Panc1 (cell line): ENCODE results near the gene COL16A1. TPM values are rescaled to one million over a fixed set of nuclear protein-coding genes. Genes with fewer than 3 reads are reported as not detected.
A peak's percentile ranks its signal among the peaks of the same experiment; 100 is the strongest.

Source experiments
- ATAC-seq: fragments of 200-7000 bp; cut with Tn5 transposase; 2 replicates; pipeline ENCODE4 v1.9.1; 2020; ENCODE audit warnings: mild to moderate bottlenecking, moderate library complexity
- BruUV-seq: library from RNA; stranded (reverse); fragments of 400-500 nt; replicated peaks from 2 replicates; lab custom pipeline; 2021; lab: Mats Ljungman, UMichigan
- CTCF ChIA-PET: fragments of 300-600 bp; sonication (Branson Sonifier 250); formaldehyde crosslinking; loops from one replicate; lab custom pipeline; 2022; ENCODE audit warnings: antibody characterized with exemption; lab: Charles Lee
- POLR2A ChIA-PET: fragments of 300-600 bp; sonication (Branson Sonifier 250); formaldehyde crosslinking; loops from one replicate; lab custom pipeline; 2022; ENCODE audit warnings: antibody characterized with exemption; lab: Charles Lee
- DNase-seq: peaks from one replicate; pipeline ENCODE4 v3.0.0-alpha.2; 2010; ENCODE audit warnings: low read depth, low spot score
- H3K27ac ChIP-seq: 2 replicates; pipeline ENCODE4 v1.5.1; 2011; ENCODE audit warnings: mild to moderate bottlenecking, low read length, inconsistent platforms
- H3K27me3 ChIP-seq: fragments of 200-500 bp; sonication (Bioruptor generic); 2 replicates; pipeline ENCODE4 v1.6.0; 2014; ENCODE audit warnings: low read length, inconsistent platforms; ENCODE audit not compliant: control insufficient read depth, insufficient read depth
- H3K36me3 ChIP-seq: fragments of 200-500 bp; sonication (Bioruptor generic); 2 replicates; pipeline ENCODE4 v1.5.1; 2014; ENCODE audit warnings: inconsistent platforms, mild to moderate bottlenecking, low read length, moderate library complexity; ENCODE audit not compliant: control insufficient read depth, insufficient read depth
- H3K4me1 ChIP-seq: 2 replicates; pipeline ENCODE4 v1.5.1; 2011; ENCODE audit warnings: inconsistent platforms, mild to moderate bottlenecking, low read length, moderate library complexity; ENCODE audit not compliant: control insufficient read depth, insufficient read depth
- H3K4me3 ChIP-seq, 2 experiments: 2 replicates each; pipeline ENCODE4 v1.5.1; 2011 to 2012; ENCODE audit warnings: low read depth in 2 of 2, low read length in 2 of 2, mild to moderate bottlenecking in 2 of 2, inconsistent platforms in 1 of 2, moderate library complexity in 1 of 2
- H3K9me3 ChIP-seq: fragments of 200-500 bp; sonication (Bioruptor generic); 2 replicates; pipeline ENCODE4 v1.5.1; 2014; ENCODE audit warnings: low read depth, mild to moderate bottlenecking, inconsistent platforms, low read length, moderate library complexity; ENCODE audit not compliant: control insufficient read depth, insufficient read depth
- POLR2AphosphoS5 ChIP-seq: IDR thresholded peaks from 2 replicates; pipeline ENCODE4 v1.6.1; 2012; ENCODE audit warnings: mild to moderate bottlenecking, low read depth, low read length, moderate library complexity
- SIN3A ChIP-seq: IDR thresholded peaks from 2 replicates; pipeline ENCODE4 v1.6.1; 2012; ENCODE audit warnings: low read depth, mild to moderate bottlenecking, low read length, moderate library complexity, borderline replicate concordance; ENCODE audit not compliant: insufficient read depth
- TCF7L2 ChIP-seq: IDR thresholded peaks from 2 replicates; pipeline ENCODE4 v1.6.1; 2011; ENCODE audit warnings: mild to moderate bottlenecking, low read depth, low read length, inconsistent platforms
- in situ Hi-C: cut with HindIII; loops from 2 replicates; pipeline ENCODE4 v1.10.0; 2016; ENCODE audit warnings: low sequenced_read_pairs, low pct_unique_long_range_greater_than_20kb
- intact Hi-C: fragments of 100-400 bp; cut with micrococcal nuclease; formaldehyde crosslinking; loops from one replicate; pipeline ENCODE4 v1.10.0; 2022; ENCODE audit not compliant: unreplicated experiment
- total RNA-seq: library from RNA; stranded (reverse); gene quantifications from one replicate; pipeline ENCODE4 v1.2.1, GENCODE V29; 2021; ENCODE audit not compliant: unreplicated experiment
- TF ChIP-seq, protein P1 (sequence below), 2 experiments: IDR thresholded peaks; 2 replicates each; pipeline ENCODE4 v1.6.1; 2011 to 2012; ENCODE audit warnings: low read depth in 2 of 2, control low read depth in 1 of 2, low read length in 1 of 2, mild to moderate bottlenecking in 1 of 2, moderate library complexity in 1 of 2; ENCODE audit not compliant: insufficient read depth in 1 of 2
- TF ChIP-seq, protein P2 (sequence below): fragments of 450-650 bp; IDR thresholded peaks from 2 replicates; pipeline ENCODE4 v1.5.1; 2017; ENCODE audit warnings: mild to moderate bottlenecking

COL16A1 gene
- total RNA-seq, 1 experiment from 2014 or later = 7.6 TPM

DNA sequence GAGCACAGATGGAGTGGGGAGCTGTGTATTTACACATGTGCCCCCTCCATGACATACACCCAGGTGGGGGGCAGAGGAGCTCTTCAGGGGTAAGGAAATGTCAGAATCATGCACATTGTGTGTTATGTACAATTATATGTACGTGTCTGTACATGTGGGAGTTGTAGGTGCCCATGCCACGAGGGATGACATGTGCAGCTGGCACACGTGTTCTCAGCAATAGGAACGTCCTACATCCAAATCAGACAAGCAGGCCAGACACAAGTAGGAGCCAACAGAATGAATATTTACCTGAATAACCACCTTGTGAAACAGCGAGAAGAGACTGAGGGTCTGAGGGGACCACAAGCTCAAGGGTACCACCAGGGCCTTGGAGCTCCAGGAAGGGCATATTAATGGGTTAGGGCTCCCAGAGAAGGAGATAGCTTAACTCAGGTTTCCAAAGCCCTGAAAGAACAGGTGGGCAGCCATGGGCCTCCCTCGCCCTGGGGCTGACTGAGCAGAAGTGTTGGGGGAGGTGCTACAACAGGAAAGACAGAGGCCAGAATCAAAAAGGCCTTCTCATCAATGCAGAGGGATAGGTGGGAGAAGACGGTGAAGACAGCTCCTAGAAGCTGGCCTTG is 3.2 kb downstream of the COL16A1 start:
- DNase-seq = no peak
- no TSS peak for BruUV-seq
- ChIA-PET CTCF (interaction anchor here (0.6 to 2.2 kb wide), 3 partner anchors 14 to 345 kb away, joined by 3 to 13 read pairs (median 3); no protein-coding TSS in a partner anchor), POLR2A (interaction anchor here (0.5 kb wide), 1 partner anchor 14 kb away, joined by 4 read pairs; no protein-coding TSS in a partner anchor)
- Histone ChIP-seq H3K4me3 (peak overlapping the region in 1 of 2 experiments; percentile 22; a peak in 1 of 4 replicates), H3K9me3 (no peaks in the 10 kb centered on the region), H3K27me3 (no peaks in the 10 kb centered on the region), H3K36me3 (no peaks in the 10 kb centered on the region), H3K4me1 (peaks cover 51% of the 10 kb centered on the region), H3K27ac (peak overlapping the region; percentile 78)
- in situ Hi-C loops = no loop called here
- intact Hi-C loops = loop anchor here (5.0 kb wide), 1 partner anchor 38 kb away; no protein-coding TSS in a partner anchor
- no peak for ATAC-seq
- TF ChIP-seq SIN3A (no peak), POLR2AphosphoS5 (no peak), TCF7L2 (no peak)
- TF ChIP-seq, protein P1, sequence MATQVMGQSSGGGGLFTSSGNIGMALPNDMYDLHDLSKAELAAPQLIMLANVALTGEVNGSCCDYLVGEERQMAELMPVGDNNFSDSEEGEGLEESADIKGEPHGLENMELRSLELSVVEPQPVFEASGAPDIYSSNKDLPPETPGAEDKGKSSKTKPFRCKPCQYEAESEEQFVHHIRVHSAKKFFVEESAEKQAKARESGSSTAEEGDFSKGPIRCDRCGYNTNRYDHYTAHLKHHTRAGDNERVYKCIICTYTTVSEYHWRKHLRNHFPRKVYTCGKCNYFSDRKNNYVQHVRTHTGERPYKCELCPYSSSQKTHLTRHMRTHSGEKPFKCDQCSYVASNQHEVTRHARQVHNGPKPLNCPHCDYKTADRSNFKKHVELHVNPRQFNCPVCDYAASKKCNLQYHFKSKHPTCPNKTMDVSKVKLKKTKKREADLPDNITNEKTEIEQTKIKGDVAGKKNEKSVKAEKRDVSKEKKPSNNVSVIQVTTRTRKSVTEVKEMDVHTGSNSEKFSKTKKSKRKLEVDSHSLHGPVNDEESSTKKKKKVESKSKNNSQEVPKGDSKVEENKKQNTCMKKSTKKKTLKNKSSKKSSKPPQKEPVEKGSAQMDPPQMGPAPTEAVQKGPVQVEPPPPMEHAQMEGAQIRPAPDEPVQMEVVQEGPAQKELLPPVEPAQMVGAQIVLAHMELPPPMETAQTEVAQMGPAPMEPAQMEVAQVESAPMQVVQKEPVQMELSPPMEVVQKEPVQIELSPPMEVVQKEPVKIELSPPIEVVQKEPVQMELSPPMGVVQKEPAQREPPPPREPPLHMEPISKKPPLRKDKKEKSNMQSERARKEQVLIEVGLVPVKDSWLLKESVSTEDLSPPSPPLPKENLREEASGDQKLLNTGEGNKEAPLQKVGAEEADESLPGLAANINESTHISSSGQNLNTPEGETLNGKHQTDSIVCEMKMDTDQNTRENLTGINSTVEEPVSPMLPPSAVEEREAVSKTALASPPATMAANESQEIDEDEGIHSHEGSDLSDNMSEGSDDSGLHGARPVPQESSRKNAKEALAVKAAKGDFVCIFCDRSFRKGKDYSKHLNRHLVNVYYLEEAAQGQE (IDR thresholded peaks at IDR 0.05; ENCODE audit: insufficient read depth in 1 of 2, low read depth in 2 of 2, low read length in 1 of 2) = no peak
- TF ChIP-seq, protein P2, sequence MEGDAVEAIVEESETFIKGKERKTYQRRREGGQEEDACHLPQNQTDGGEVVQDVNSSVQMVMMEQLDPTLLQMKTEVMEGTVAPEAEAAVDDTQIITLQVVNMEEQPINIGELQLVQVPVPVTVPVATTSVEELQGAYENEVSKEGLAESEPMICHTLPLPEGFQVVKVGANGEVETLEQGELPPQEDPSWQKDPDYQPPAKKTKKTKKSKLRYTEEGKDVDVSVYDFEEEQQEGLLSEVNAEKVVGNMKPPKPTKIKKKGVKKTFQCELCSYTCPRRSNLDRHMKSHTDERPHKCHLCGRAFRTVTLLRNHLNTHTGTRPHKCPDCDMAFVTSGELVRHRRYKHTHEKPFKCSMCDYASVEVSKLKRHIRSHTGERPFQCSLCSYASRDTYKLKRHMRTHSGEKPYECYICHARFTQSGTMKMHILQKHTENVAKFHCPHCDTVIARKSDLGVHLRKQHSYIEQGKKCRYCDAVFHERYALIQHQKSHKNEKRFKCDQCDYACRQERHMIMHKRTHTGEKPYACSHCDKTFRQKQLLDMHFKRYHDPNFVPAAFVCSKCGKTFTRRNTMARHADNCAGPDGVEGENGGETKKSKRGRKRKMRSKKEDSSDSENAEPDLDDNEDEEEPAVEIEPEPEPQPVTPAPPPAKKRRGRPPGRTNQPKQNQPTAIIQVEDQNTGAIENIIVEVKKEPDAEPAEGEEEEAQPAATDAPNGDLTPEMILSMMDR = no peak

DNA sequence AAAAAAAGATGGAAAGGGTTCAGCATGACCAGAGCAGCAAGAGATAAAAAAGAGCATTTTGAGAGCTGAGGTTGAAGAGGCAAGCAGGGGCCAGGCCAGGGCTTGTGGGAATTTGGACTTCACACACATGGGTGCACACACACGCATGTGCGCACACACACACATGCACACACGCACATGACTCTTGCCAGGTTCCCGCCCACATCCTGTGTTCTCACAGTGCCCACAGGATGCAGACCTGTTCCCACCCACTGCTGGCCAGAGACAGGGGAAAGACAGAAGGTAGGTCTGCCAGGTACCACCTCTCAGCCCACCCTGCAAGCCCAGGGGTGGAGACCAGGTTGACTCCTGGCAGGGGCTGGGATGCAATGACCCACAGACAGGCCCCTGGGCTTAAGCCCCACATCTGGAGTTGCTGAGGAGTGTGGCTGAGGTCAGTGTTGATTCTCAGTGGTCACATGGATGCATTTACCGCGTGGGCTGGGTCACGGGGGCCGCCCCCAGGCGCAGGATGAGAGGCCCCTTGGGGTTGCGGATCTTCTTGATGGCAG is 4.4 kb downstream of the COL16A1 start:
- Histone ChIP-seq H3K4me3 (no peak overlapping the region), H3K27ac (peak overlapping the region; percentile 78), H3K4me1 (peaks cover 41% of the 10 kb centered on the region), H3K9me3 (no peaks in the 10 kb centered on the region), H3K27me3 (no peaks in the 10 kb centered on the region), H3K36me3 (no peaks in the 10 kb centered on the region)
- ChIA-PET CTCF (no interaction called here), POLR2A (no interaction called here)
- in situ Hi-C loops = no loop called here
- ATAC-seq = no peak
- no TSS peak for BruUV-seq
- intact Hi-C loops = no loop called here
- TF ChIP-seq, protein P1 (IDR thresholded peaks at IDR 0.05; ENCODE audit: insufficient read depth in 1 of 2, low read depth in 2 of 2, low read length in 1 of 2) = no peak
- TF ChIP-seq SIN3A (no peak), POLR2AphosphoS5 (no peak), TCF7L2 (no peak)
- TF ChIP-seq, protein P2 = no peak
- no peak for DNase-seq
